SK-N-SH treated with all-trans-retinoic acid at 6 μM for 48 hours (cell line): ENCODE results near the gene CDH4.

Source experiments
- ATAC-seq: fragments of 200-7000 bp; cut with Tn5 transposase; 3 replicates; pipeline ENCODE4 v1.9.1; 2020; ENCODE audit warnings: mild to moderate bottlenecking, moderate library complexity
- ARNTL ChIP-seq: fragments of 450-650 bp; formaldehyde crosslinking; IDR thresholded peaks from 2 replicates; pipeline ENCODE4 v1.5.0; 2020; ENCODE audit warnings: low read depth, mild to moderate bottlenecking, moderate library complexity, borderline replicate concordance
- BACH2 ChIP-seq: fragments of 250-450 bp; sonication (Bioruptor Pico); IDR thresholded peaks from 2 replicates; pipeline ENCODE4 v1.9.0; 2021; ENCODE audit warnings: mild to moderate bottlenecking, borderline replicate concordance
- CSDC2 ChIP-seq: fragments of 250-450 bp; sonication (Bioruptor Pico); IDR thresholded peaks from 2 replicates; pipeline ENCODE4 v1.5.0; 2020; ENCODE audit warnings: mild to moderate bottlenecking, moderate library complexity
- GLIS3 ChIP-seq: fragments of 250-450 bp; sonication (Bioruptor Pico); IDR thresholded peaks from 2 replicates; pipeline ENCODE4 v1.5.0; 2020; ENCODE audit warnings: mild to moderate bottlenecking, moderate library complexity
- ISL1 ChIP-seq: fragments of 250-450 bp; sonication (Bioruptor Pico); IDR thresholded peaks from 2 replicates; pipeline ENCODE4 v2.1.2; 2022; ENCODE audit warnings: mild to moderate bottlenecking, moderate library complexity
- OSR1 ChIP-seq: fragments of 250-450 bp; sonication (Bioruptor Pico); IDR thresholded peaks from 2 replicates; pipeline ENCODE4 v1.8.0; 2022; ENCODE audit warnings: moderate library complexity, mild to moderate bottlenecking, inconsistent platforms
- PPARA ChIP-seq: fragments of 250-450 bp; sonication (Bioruptor Pico); IDR thresholded peaks from 2 replicates; pipeline ENCODE4 v1.5.0; 2020; ENCODE audit warnings: mild to moderate bottlenecking, borderline replicate concordance
- RARB ChIP-seq: fragments of 250-450 bp; sonication (Bioruptor Pico); IDR thresholded peaks from 2 replicates; pipeline ENCODE4 v1.8.0; 2021; ENCODE audit warnings: mild to moderate bottlenecking, moderate library complexity
- SNAI2 ChIP-seq: fragments of 250-450 bp; sonication (Bioruptor Pico); IDR thresholded peaks from 2 replicates; pipeline ENCODE4 v1.5.0; 2020; ENCODE audit warnings: mild to moderate bottlenecking, moderate library complexity
- TCF4 ChIP-seq: fragments of 250-450 bp; sonication (Bioruptor Pico); IDR thresholded peaks from 2 replicates; pipeline ENCODE4 v1.8.0; 2021; ENCODE audit warnings: mild to moderate bottlenecking, moderate library complexity, borderline replicate concordance
- TOX ChIP-seq: fragments of 250-450 bp; sonication (Bioruptor Pico); IDR thresholded peaks from 2 replicates; pipeline ENCODE4 v1.8.0; 2021; ENCODE audit warnings: mild to moderate bottlenecking, moderate library complexity, borderline replicate concordance
- ZC3H10 ChIP-seq: fragments of 250-450 bp; sonication (Bioruptor Pico); IDR thresholded peaks from 2 replicates; pipeline ENCODE4 v1.5.1; 2021; ENCODE audit warnings: mild to moderate bottlenecking, moderate library complexity
- ZNF565 ChIP-seq: fragments of 450-650 bp; formaldehyde crosslinking; conservative IDR thresholded peaks from 2 replicates; pipeline ENCODE4 v1.5.0; 2020; ENCODE audit warnings: low read depth, mild to moderate bottlenecking, moderate library complexity
- ZNF70 ChIP-seq: fragments of 450-650 bp; formaldehyde crosslinking; IDR thresholded peaks from 2 replicates; pipeline ENCODE4 v1.5.0; 2020; ENCODE audit warnings: mild to moderate bottlenecking, moderate library complexity
- ZNF8 ChIP-seq: fragments of 450-650 bp; formaldehyde crosslinking; IDR thresholded peaks from 2 replicates; pipeline ENCODE4 v1.5.0; 2020; ENCODE audit warnings: mild to moderate bottlenecking, moderate library complexity
- TF ChIP-seq, protein P1 (sequence below): fragments of 250-450 bp; sonication (Bioruptor Pico); IDR thresholded peaks from 2 replicates; pipeline ENCODE4 v1.8.0; 2021; ENCODE audit warnings: low read depth, mild to moderate bottlenecking, moderate library complexity, borderline replicate concordance
- TF ChIP-seq, protein P2 (sequence below): fragments of 250-450 bp; sonication (Bioruptor Pico); IDR thresholded peaks from 2 replicates; pipeline ENCODE4 v1.5.1; 2020; ENCODE audit warnings: low read depth, mild to moderate bottlenecking, moderate library complexity
- TF ChIP-seq, protein P3 (sequence below): fragments of 250-450 bp; sonication (Bioruptor Pico); IDR thresholded peaks from 2 replicates; pipeline ENCODE4 v1.5.0; 2020; ENCODE audit warnings: mild to moderate bottlenecking, moderate library complexity
- TF ChIP-seq, protein P4 (sequence below): fragments of 250-450 bp; sonication (Bioruptor Pico); IDR thresholded peaks from 2 replicates; pipeline ENCODE4 v1.8.0; 2020; ENCODE audit warnings: mild to moderate bottlenecking, moderate library complexity, borderline replicate concordance
- TF ChIP-seq, protein P5 (sequence below): fragments of 250-450 bp; sonication (Bioruptor Pico); IDR thresholded peaks from 2 replicates; pipeline ENCODE4 v1.5.1; 2021; ENCODE audit warnings: mild to moderate bottlenecking, moderate library complexity

Gene CDH4

DNA sequence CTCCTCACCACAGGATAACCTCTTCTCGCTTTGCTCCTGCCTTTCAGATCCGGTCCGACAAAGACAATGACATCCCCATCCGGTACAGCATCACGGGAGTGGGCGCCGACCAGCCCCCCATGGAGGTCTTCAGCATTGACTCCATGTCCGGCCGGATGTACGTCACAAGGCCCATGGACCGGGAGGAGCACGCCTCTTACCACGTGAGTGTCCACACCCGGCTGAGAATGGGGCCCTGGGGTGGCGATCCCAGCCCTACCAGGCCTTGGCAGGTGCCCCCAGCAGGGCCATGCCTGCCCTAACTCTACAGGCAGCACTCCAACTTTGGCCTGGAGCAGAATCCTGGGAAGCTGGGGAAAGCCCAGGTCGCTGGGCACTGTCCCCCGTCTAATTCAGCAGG is 592.6 kb downstream of the CDH4 start:
- ATAC-seq, result no peak
- TF ChIP-seq, protein P1, sequence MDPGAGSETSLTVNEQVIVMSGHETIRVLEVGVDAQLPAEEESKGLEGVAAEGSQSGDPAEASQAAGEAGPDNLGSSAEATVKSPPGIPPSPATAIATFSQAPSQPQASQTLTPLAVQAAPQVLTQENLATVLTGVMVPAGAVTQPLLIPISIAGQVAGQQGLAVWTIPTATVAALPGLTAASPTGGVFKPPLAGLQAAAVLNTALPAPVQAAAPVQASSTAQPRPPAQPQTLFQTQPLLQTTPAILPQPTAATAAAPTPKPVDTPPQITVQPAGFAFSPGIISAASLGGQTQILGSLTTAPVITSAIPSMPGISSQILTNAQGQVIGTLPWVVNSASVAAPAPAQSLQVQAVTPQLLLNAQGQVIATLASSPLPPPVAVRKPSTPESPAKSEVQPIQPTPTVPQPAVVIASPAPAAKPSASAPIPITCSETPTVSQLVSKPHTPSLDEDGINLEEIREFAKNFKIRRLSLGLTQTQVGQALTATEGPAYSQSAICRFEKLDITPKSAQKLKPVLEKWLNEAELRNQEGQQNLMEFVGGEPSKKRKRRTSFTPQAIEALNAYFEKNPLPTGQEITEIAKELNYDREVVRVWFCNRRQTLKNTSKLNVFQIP (CRISPR knock-in tag), result no peak
- no peak for TF ChIP-seq OSR1 (CRISPR knock-in tag)
- TF ChIP-seq, protein P2, sequence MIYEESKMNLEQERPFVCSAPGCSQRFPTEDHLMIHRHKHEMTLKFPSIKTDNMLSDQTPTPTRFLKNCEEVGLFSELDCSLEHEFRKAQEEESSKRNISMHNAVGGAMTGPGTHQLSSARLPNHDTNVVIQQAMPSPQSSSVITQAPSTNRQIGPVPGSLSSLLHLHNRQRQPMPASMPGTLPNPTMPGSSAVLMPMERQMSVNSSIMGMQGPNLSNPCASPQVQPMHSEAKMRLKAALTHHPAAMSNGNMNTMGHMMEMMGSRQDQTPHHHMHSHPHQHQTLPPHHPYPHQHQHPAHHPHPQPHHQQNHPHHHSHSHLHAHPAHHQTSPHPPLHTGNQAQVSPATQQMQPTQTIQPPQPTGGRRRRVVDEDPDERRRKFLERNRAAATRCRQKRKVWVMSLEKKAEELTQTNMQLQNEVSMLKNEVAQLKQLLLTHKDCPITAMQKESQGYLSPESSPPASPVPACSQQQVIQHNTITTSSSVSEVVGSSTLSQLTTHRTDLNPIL (CRISPR knock-in tag), result no peak
- no peak for TF ChIP-seq TCF4 (CRISPR knock-in tag)
- no peak for TF ChIP-seq GLIS3 (CRISPR knock-in tag)
- TF ChIP-seq ARNTL (CRISPR knock-in tag), result no peak
- TF ChIP-seq PPARA (CRISPR knock-in tag), result no peak
- TF ChIP-seq CSDC2, result no peak
- no peak for TF ChIP-seq ZNF8
- TF ChIP-seq, protein P3, sequence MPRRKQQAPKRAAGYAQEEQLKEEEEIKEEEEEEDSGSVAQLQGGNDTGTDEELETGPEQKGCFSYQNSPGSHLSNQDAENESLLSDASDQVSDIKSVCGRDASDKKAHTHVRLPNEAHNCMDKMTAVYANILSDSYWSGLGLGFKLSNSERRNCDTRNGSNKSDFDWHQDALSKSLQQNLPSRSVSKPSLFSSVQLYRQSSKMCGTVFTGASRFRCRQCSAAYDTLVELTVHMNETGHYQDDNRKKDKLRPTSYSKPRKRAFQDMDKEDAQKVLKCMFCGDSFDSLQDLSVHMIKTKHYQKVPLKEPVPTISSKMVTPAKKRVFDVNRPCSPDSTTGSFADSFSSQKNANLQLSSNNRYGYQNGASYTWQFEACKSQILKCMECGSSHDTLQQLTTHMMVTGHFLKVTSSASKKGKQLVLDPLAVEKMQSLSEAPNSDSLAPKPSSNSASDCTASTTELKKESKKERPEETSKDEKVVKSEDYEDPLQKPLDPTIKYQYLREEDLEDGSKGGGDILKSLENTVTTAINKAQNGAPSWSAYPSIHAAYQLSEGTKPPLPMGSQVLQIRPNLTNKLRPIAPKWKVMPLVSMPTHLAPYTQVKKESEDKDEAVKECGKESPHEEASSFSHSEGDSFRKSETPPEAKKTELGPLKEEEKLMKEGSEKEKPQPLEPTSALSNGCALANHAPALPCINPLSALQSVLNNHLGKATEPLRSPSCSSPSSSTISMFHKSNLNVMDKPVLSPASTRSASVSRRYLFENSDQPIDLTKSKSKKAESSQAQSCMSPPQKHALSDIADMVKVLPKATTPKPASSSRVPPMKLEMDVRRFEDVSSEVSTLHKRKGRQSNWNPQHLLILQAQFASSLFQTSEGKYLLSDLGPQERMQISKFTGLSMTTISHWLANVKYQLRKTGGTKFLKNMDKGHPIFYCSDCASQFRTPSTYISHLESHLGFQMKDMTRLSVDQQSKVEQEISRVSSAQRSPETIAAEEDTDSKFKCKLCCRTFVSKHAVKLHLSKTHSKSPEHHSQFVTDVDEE (CRISPR knock-in tag), result no peak
- no peak for TF ChIP-seq ZC3H10 (CRISPR knock-in tag)
- no peak for TF ChIP-seq TOX
- no peak for TF ChIP-seq BACH2 (CRISPR knock-in tag)
- TF ChIP-seq, protein P4, sequence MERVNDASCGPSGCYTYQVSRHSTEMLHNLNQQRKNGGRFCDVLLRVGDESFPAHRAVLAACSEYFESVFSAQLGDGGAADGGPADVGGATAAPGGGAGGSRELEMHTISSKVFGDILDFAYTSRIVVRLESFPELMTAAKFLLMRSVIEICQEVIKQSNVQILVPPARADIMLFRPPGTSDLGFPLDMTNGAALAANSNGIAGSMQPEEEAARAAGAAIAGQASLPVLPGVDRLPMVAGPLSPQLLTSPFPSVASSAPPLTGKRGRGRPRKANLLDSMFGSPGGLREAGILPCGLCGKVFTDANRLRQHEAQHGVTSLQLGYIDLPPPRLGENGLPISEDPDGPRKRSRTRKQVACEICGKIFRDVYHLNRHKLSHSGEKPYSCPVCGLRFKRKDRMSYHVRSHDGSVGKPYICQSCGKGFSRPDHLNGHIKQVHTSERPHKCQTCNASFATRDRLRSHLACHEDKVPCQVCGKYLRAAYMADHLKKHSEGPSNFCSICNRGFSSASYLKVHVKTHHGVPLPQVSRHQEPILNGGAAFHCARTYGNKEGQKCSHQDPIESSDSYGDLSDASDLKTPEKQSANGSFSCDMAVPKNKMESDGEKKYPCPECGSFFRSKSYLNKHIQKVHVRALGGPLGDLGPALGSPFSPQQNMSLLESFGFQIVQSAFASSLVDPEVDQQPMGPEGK (CRISPR knock-in tag), result no peak
- no peak for TF ChIP-seq RARB (CRISPR knock-in tag)
- TF ChIP-seq, protein P5, sequence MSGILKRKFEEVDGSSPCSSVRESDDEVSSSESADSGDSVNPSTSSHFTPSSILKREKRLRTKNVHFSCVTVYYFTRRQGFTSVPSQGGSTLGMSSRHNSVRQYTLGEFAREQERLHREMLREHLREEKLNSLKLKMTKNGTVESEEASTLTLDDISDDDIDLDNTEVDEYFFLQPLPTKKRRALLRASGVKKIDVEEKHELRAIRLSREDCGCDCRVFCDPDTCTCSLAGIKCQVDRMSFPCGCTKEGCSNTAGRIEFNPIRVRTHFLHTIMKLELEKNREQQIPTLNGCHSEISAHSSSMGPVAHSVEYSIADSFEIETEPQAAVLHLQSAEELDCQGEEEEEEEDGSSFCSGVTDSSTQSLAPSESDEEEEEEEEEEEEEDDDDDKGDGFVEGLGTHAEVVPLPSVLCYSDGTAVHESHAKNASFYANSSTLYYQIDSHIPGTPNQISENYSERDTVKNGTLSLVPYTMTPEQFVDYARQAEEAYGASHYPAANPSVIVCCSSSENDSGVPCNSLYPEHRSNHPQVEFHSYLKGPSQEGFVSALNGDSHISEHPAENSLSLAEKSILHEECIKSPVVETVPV, result no peak
- TF ChIP-seq ZNF70 (CRISPR knock-in tag), result no peak
- TF ChIP-seq, all 23 proteins: peak for 0

DNA sequence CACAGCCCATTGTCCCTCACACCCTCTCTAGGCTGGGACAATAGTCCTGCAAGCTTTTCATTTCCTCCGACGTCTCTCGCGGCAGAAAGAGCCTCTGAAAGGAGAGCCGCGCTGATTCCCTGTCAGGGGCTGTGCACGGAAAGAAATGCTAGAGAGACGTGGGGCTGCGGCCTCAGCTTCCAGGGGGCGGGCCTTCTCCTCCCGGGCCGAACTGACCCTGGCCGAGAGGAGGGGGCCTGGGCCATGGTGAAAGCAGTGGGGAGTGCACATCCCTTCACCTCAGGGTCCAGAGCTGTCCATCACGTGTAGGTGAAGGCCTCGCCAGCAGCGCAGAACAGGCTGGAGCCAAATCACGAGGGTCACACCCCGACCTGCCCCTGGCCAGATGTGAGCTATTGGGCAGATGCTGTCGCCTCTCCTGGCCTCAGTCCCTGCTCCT is 593.2 kb downstream of the CDH4 start:
- TF ChIP-seq SNAI2, result no peak
- no peak for TF ChIP-seq ARNTL (CRISPR knock-in tag)
- TF ChIP-seq ZNF565 (CRISPR knock-in tag), result no peak
- TF ChIP-seq, protein P4 (CRISPR knock-in tag), result no peak
- no peak for TF ChIP-seq BACH2 (CRISPR knock-in tag)
- TF ChIP-seq, all 23 proteins: peak for 0
- ATAC-seq, result no peak

DNA sequence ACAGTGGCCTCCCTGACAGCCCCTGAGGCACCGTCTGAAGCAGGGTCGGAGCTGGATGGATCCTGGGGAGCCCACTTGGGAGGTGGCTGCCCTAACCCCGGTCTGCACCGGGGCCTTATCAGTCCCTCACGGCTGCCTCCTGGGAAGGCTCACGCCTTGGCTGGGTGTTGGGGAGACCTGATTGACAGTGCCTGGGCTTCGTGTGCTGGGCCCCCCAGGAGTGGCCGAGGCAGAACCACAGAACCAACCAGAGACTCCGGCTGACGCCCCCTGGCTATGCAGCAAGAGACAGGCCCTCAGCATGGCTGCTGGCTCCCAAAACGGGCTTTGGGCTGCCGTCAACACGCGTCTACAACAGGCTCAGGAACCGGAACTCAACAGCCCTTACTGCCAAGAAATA is 594.0 kb downstream of the CDH4 start:
- ATAC-seq, result no peak
- TF ChIP-seq, protein P2 (CRISPR knock-in tag), result no peak
- TF ChIP-seq CSDC2, result no peak
- TF ChIP-seq GLIS3 (CRISPR knock-in tag), result no peak
- no peak for TF ChIP-seq ZNF70 (CRISPR knock-in tag)
- no peak for TF ChIP-seq ZC3H10 (CRISPR knock-in tag)
- TF ChIP-seq, protein P1 (CRISPR knock-in tag), result no peak
- TF ChIP-seq ISL1 (CRISPR knock-in tag), result no peak
- TF ChIP-seq ZNF565 (CRISPR knock-in tag), result no peak
